MCF 10A (cell line): ENCODE results near the gene TBC1D24. TPM values are rescaled to one million over a fixed set of nuclear protein-coding genes. Genes with fewer than 3 reads are reported as not detected.
A peak's percentile ranks its signal among the peaks of the same experiment; 100 is the strongest.

ENCODE experiments used
- BruUV-seq: library from RNA; stranded (reverse); fragments of 400-500 nt; replicated peaks from 2 replicates; lab custom pipeline; 2021; lab: Mats Ljungman, UMichigan
- CTCF ChIA-PET: fragments of 300-600 bp; sonication (Branson Sonifier 250); formaldehyde crosslinking; extraction: SDS; loops from one replicate; lab custom pipeline; 2021; ENCODE audit warnings: antibody characterized with exemption, inconsistent platforms; lab: Yijun Ruan, JAX
- POLR2A ChIA-PET: fragments of 300-600, 350-650 bp; sonication (Branson Sonifier 250); formaldehyde crosslinking; extraction: SDS; loops from one replicate; lab custom pipeline; 2020; ENCODE audit warnings: antibody characterized with exemption, inconsistent platforms; lab: Yijun Ruan, JAX
- DNase-seq: peaks from one replicate; pipeline ENCODE4 v3.0.0-alpha.2; 2018; ENCODE audit not compliant: unreplicated experiment
- H3K27ac Mint-ChIP-seq: one replicate; pipeline ENCODE4 v1.8.0; 2022; ENCODE audit warnings: mild to moderate bottlenecking, low read depth, mixed read lengths; ENCODE audit not compliant: unreplicated experiment
- H3K27me3 Mint-ChIP-seq: one replicate; pipeline ENCODE4 v1.8.0; 2022; ENCODE audit warnings: mixed read lengths; ENCODE audit not compliant: insufficient read depth, unreplicated experiment
- H3K36me3 Mint-ChIP-seq: one replicate; pipeline ENCODE4 v1.8.0; 2022; ENCODE audit warnings: mild to moderate bottlenecking, moderate library complexity, mixed read lengths; ENCODE audit not compliant: insufficient read depth, unreplicated experiment
- H3K4me1 Mint-ChIP-seq: one replicate; pipeline ENCODE4 v1.8.0; 2022; ENCODE audit warnings: mixed read lengths; ENCODE audit not compliant: insufficient read depth, unreplicated experiment
- H3K4me3 Mint-ChIP-seq: one replicate; pipeline ENCODE4 v1.8.0; 2022; ENCODE audit warnings: mild to moderate bottlenecking, moderate library complexity, mixed read lengths; ENCODE audit not compliant: unreplicated experiment
- H3K9me3 Mint-ChIP-seq: one replicate; pipeline ENCODE4 v1.8.0; 2022; ENCODE audit warnings: mixed read lengths; ENCODE audit not compliant: unreplicated experiment
- intact Hi-C: fragments of 100-400 bp; cut with micrococcal nuclease; formaldehyde crosslinking; loops from 2 replicates; pipeline ENCODE4 v1.14.1; 2022
- total RNA-seq: library from RNA; stranded (reverse); gene quantifications from 2 replicates; pipeline ENCODE4 v1.2.3, GENCODE V29; 2022
- TF ChIP-seq, protein P1 (sequence below): fragments of 200-600 bp; IDR thresholded peaks from one replicate; pipeline ENCODE4 v1.8.0; 2022; ENCODE audit warnings: antibody characterized with exemption, mild to moderate bottlenecking; ENCODE audit not compliant: unreplicated experiment

The TBC1D24 gene
- total RNA-seq, 1 experiment from 2014 or later = 8.1 TPM

- no peaks in the 10 kb centered on the region for H3K27me3 Mint-ChIP-seq
- CTCF ChIA-PET = no interaction called here
- H3K27ac Mint-ChIP-seq = peak overlapping the region; percentile 32
- no TSS peak for BruUV-seq
- no peak overlapping the region for H3K4me3 Mint-ChIP-seq
- no peaks in the 10 kb centered on the region for H3K9me3 Mint-ChIP-seq
- intact Hi-C loops = no loop called here
- peaks cover 4% of the 10 kb centered on the region for H3K4me1 Mint-ChIP-seq
- POLR2A ChIA-PET = no interaction called here
- TF ChIP-seq, protein P1, sequence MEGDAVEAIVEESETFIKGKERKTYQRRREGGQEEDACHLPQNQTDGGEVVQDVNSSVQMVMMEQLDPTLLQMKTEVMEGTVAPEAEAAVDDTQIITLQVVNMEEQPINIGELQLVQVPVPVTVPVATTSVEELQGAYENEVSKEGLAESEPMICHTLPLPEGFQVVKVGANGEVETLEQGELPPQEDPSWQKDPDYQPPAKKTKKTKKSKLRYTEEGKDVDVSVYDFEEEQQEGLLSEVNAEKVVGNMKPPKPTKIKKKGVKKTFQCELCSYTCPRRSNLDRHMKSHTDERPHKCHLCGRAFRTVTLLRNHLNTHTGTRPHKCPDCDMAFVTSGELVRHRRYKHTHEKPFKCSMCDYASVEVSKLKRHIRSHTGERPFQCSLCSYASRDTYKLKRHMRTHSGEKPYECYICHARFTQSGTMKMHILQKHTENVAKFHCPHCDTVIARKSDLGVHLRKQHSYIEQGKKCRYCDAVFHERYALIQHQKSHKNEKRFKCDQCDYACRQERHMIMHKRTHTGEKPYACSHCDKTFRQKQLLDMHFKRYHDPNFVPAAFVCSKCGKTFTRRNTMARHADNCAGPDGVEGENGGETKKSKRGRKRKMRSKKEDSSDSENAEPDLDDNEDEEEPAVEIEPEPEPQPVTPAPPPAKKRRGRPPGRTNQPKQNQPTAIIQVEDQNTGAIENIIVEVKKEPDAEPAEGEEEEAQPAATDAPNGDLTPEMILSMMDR = no peak
- DNase-seq = no peak
- H3K36me3 Mint-ChIP-seq = no peaks in the 10 kb centered on the region
Measured at GRCh38 chr16:2486645-2487516, 12.0 kb downstream of the TBC1D24 start.

- Mint-ChIP-seq H3K27ac (peak overlapping the region; percentile 32), H3K9me3 (no peaks in the 10 kb centered on the region), H3K4me1 (peaks cover 4% of the 10 kb centered on the region), H3K4me3 (no peak overlapping the region), H3K36me3 (no peaks in the 10 kb centered on the region), H3K27me3 (no peaks in the 10 kb centered on the region)
- TF ChIP-seq, protein P1 = no peak
- intact Hi-C loops = no loop called here
- no TSS peak for BruUV-seq
- DNase-seq = no peak
- POLR2A ChIA-PET = no interaction called here
- CTCF ChIA-PET = interaction anchor here (0.5 kb wide), 1 partner anchor 13 kb away, joined by 3 read pairs; no protein-coding TSS in a partner anchor
Measured at GRCh38 chr16:2487517-2487842, 12.6 kb downstream of the TBC1D24 start.

DNA sequence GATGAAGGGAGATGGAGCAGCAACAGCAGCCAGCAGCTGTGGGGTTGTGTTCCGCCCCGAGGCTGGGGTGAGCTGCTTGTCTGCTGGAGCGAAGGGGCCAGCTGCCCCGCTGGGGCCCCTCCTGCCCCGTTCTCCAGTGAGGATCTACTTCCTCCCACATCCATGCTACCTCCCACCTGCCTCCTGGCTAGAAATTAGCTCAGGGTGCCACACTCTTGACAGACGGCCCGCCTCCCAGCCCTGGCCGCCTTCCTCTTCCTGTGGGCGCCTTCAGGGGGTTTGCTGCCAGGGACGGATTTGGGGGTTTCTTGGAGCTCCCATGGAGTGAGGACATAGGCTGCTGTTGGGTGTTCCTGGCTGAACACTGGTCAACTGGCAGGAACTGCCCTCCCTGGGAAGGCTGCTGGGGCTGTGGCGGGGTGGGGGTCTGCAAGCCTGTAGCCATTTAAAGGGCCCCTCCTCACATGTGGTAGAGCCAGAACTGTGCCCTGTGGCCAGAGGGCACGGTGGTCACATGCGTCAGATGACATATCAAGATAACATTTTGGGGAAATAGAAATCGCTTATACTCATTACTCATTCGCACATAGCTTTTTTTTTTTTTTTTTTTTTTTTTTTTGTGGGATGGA is 13.1 kb downstream of the TBC1D24 start:
- no peaks in the 10 kb centered on the region for H3K36me3 Mint-ChIP-seq
- ChIA-PET POLR2A (interaction anchor here (0.6 kb wide), 1 partner anchor 115 kb away, joined by 4 read pairs; no protein-coding TSS in a partner anchor), CTCF (interaction anchor here (0.5 kb wide), 1 partner anchor 13 kb away, joined by 3 read pairs; no protein-coding TSS in a partner anchor)
- BruUV-seq = no TSS peak
- TF ChIP-seq, protein P1 = no peak
- DNase-seq = no peak
- no peaks in the 10 kb centered on the region for H3K27me3 Mint-ChIP-seq
- H3K4me1 Mint-ChIP-seq = peaks cover 4% of the 10 kb centered on the region
- intact Hi-C loops = no loop called here
- no peak overlapping the region for H3K4me3 Mint-ChIP-seq
- no peaks in the 10 kb centered on the region for H3K9me3 Mint-ChIP-seq
- H3K27ac Mint-ChIP-seq = no peak overlapping the region

GRCh38 chr16:2489581-2489980 is 14.7 kb downstream of the TBC1D24 start:
- ChIA-PET POLR2A (interaction anchor here (0.6 to 1.3 kb wide), 2 partner anchors 10 to 12 kb away, joined by 3 read pairs; no protein-coding TSS in a partner anchor), CTCF (interaction anchor here (1.8 kb wide), 1 partner anchor 11 kb away, joined by 10 read pairs; no protein-coding TSS in a partner anchor)
- no peak for DNase-seq
- Mint-ChIP-seq H3K27ac (no peak overlapping the region), H3K4me3 (no peak overlapping the region), H3K27me3 (no peaks in the 10 kb centered on the region), H3K4me1 (peaks cover 4% of the 10 kb centered on the region), H3K9me3 (no peaks in the 10 kb centered on the region), H3K36me3 (no peaks in the 10 kb centered on the region)
- intact Hi-C loops = no loop called here
- TF ChIP-seq, protein P1 = no peak
- BruUV-seq = no TSS peak
